Stimulated activated memory B cell treated with anti-CD40 and anti-IgM and Interleukin-4, amounts not matched to agents 10 μg/mL and 1 μg/mL and 100 μg/mL, for 72 hours (primary cell): ENCODE results near the gene ZFP57.

Source experiments
- ATAC-seq: fragments of 150-1000 bp; cut with Tn5 transposase; 2 replicates; pipeline ENCODE4 v1.10.0; 2021
- H3K27ac Mint-ChIP-seq: one replicate; pipeline ENCODE4 v1.8.0; 2022; ENCODE audit warnings: mild to moderate bottlenecking, mixed read lengths
- H3K27me3 Mint-ChIP-seq: one replicate; pipeline ENCODE4 v1.8.0; 2022; ENCODE audit warnings: mixed read lengths
- H3K36me3 Mint-ChIP-seq: one replicate; pipeline ENCODE4 v1.8.0; 2022; ENCODE audit warnings: mixed read lengths
- H3K4me1 Mint-ChIP-seq: one replicate; pipeline ENCODE4 v1.8.0; 2022; ENCODE audit warnings: mixed read lengths
- H3K4me3 Mint-ChIP-seq: one replicate; pipeline ENCODE4 v1.8.0; 2022; ENCODE audit warnings: mild to moderate bottlenecking, moderate library complexity, mixed read lengths
- H3K9me3 Mint-ChIP-seq: one replicate; pipeline ENCODE4 v1.8.0; 2022; ENCODE audit warnings: mixed read lengths

The ZFP57 gene

DNA sequence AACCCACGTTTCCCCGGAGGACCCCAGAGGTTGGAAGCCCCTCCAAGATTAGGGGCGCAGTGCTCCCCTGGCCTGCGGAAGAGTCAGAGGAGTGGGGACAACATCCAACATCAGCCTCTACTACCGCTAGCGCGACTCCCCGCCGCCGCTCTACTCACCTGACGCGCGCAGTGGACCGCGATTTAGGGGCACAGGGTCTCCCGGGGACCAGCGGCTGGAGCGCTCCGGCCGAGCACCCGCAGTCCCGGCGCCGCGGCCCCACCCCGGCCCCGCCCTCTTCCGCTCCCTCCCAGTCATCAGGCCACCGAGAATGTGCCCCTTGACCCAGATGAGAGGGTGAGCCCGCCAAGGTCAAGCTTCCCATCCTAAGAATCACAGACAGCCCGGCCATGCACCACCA lies at the start of gene ZFP57:
ZFP57 (minus strand) TSS at position 249 of the 400 bp plus-strand sequence. CDS start 4,149 bp downstream, outside the sequence.
- ATAC-seq, result no peak
- no peaks in the 10 kb centered on the region for H3K9me3 Mint-ChIP-seq
- H3K27me3 Mint-ChIP-seq, result peaks cover 8% of the 10 kb centered on the region
- H3K27ac Mint-ChIP-seq, result no peak within 1 kb of the TSS
- no peaks in the 10 kb centered on the region for H3K4me1 Mint-ChIP-seq
- no peaks in the 10 kb centered on the region for H3K36me3 Mint-ChIP-seq
- no peak within 1 kb of the TSS for H3K4me3 Mint-ChIP-seq

DNA sequence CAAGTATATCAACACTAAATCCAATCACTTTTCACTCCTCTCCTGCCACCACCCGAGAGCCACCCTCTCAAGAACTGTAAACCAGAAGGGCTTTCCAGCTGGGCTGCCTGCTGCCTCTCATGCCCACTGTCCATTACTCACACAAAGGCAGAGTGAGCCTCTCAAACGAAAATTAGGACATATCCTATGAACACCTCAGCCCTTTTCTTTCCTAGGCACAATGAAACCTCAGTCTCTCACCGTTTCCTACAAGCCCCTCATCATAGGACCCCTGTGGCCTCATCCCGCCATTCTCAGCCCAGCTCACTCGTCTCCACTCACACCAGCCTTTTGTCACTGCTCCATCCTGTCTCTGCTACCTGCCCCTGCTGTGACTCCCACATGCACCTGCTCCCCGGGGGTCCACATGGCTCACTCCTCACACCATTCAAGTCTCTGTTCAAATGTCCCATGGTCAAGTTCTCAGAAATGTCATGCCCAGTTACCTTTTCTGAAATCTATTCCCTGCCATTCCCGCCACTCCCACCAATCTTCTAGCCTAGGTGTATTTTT lies 49.7 kb upstream of the ZFP57 start:
- H3K27me3 Mint-ChIP-seq, result no peaks in the 10 kb centered on the region
- no peak overlapping the region for H3K27ac Mint-ChIP-seq
- H3K4me1 Mint-ChIP-seq, result peaks cover 54% of the 10 kb centered on the region
- no peaks in the 10 kb centered on the region for H3K9me3 Mint-ChIP-seq
- H3K4me3 Mint-ChIP-seq, result no peak overlapping the region
- peaks cover 30% of the 10 kb centered on the region for H3K36me3 Mint-ChIP-seq
- ATAC-seq, result peak; percentile 62

DNA sequence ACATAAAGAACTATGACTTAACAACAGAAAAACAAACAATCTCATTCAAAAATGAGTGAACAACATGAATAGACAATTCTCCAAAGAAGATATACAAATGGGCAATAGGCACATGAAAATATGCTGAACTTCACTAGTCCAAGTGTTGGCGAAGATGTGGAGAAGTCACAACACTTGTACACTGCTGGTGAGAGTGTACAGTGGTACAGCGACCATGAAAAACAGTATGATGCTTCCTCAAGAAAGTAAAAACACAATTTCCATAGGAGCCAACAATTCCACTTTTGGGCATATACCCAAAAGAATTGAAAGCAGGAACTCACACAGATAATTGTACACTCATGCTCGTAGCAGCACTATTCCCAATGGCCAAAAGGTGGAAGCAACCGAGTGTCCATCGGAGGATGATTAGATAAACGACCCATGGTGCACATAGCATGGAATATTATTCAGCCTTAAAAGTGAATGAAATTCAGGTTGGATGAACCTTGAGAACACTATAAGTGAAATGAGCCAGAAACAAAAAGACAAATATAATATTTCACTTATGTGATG lies 48.9 kb upstream of the ZFP57 start:
- Mint-ChIP-seq H3K9me3 (no peaks in the 10 kb centered on the region), H3K27me3 (no peaks in the 10 kb centered on the region), H3K36me3 (peaks cover 37% of the 10 kb centered on the region), H3K4me1 (peaks cover 60% of the 10 kb centered on the region), H3K27ac (no peak overlapping the region), H3K4me3 (no peak overlapping the region)
- no peak for ATAC-seq

DNA sequence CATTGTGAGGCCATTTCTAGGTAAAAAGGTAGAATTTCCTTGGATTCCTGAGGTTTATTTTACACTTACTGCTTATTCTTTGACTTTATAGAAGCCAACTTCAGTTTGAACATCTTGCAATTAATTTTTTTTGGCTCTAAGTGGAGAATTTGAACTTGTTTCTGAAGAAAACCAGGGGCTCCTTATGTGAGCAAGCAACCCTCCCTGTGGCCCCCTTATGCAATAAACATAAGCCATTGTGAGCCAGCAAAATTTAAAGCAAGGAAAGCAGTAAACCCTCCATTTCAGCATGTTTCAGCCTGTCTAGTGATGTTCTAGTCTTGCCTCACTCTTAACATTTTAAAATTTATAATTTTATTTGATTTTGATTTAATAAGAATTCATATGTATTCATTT lies 47.9 kb upstream of the ZFP57 start:
- ATAC-seq, result no peak
- H3K4me1 Mint-ChIP-seq, result peaks cover 54% of the 10 kb centered on the region
- H3K27ac Mint-ChIP-seq, result no peak overlapping the region
- peaks cover 47% of the 10 kb centered on the region for H3K36me3 Mint-ChIP-seq
- no peak overlapping the region for H3K4me3 Mint-ChIP-seq
- no peaks in the 10 kb centered on the region for H3K9me3 Mint-ChIP-seq
- H3K27me3 Mint-ChIP-seq, result no peaks in the 10 kb centered on the region

DNA sequence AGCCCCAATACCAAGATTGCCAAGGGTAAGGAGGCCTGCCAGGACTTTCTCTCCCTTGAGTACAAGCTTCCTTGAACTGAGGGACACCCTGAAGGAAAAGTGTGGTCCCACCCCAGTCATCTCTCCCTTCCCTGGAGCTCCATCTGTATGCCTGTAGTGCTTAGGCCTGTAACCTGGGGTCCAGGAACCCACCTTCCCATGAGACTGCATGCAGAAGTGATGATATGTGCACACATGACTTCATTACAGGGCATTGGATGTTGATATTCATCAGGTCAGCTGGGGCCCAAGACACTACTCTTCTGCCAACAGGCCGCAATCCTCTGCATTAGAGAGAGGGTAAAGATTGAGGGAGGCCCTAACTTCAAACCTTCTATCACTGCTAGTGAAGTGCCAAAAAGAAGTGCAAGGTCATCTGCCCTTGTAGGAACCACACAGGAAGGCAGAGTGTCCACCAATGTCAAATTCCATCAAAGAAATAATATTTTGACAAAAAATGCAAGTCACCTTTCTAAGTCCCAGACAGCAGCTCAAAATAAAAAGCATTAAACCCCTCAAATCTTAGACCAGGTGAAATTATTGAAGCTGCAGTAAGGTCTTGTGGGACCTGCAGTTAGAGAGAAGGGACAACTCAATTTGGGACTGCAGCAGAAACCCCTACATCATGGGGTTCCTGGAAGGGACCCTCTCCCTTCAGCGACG lies 47.4 kb upstream of the ZFP57 start:
- peaks cover 52% of the 10 kb centered on the region for H3K36me3 Mint-ChIP-seq
- peak overlapping the region; percentile 50 for H3K27ac Mint-ChIP-seq
- no peak overlapping the region for H3K4me3 Mint-ChIP-seq
- H3K4me1 Mint-ChIP-seq, result peaks cover 53% of the 10 kb centered on the region
- H3K9me3 Mint-ChIP-seq, result no peaks in the 10 kb centered on the region
- no peak for ATAC-seq
- no peaks in the 10 kb centered on the region for H3K27me3 Mint-ChIP-seq

DNA sequence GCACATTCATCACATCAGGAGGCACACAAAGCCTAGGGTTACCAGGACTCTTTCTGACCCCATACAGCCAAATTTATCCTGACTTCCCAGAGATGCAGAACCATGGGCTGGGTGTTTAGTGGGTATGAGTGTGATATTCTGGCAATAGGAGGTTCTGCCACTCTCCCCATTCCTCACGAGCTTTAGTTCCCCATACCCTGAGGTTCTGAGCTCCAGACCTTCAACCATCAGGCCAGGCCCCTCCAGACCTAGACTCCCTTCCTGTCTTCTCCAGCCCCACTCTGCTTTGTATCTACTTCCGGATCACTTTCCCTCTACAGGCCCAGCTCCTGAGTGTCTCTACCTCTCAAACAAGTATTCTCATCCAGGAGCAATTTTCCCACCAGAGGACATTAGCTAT lies 46.7 kb upstream of the ZFP57 start:
- H3K36me3 Mint-ChIP-seq, result peaks cover 52% of the 10 kb centered on the region
- no peak for ATAC-seq
- no peaks in the 10 kb centered on the region for H3K9me3 Mint-ChIP-seq
- no peak overlapping the region for H3K4me3 Mint-ChIP-seq
- H3K4me1 Mint-ChIP-seq, result peaks cover 53% of the 10 kb centered on the region
- H3K27ac Mint-ChIP-seq, result peak overlapping the region; percentile 50
- H3K27me3 Mint-ChIP-seq, result no peaks in the 10 kb centered on the region

DNA sequence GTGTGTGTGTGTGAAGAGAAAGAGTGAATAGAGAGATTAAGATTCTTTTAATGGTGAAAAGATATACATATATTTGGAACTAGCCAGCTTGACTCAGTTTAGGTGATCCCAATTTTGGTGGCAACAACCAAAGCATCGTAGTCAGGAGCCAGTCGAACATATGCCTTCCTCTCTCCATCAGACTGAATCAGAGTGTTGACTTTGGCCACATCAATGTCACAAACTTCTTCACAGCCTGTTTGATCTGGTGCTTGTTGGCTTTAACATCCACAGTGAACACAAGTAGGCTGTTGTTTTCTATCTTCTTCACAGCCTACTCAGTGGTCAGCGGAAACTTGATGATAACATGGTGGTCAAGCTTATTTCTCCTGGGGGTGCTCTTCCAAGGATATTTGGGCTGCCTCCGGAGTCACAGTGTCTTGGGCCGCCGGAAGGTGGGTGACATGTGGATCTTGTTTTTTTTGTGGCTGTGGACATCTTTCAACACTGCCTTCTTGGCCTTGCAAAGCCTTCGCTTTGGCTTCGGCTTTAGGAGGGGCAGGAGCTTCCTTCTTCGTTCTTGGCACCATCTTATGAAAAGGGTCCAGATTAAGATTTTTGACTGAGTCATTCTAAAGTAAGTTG lies 45.7 kb upstream of the ZFP57 start:
- Mint-ChIP-seq H3K27me3 (no peaks in the 10 kb centered on the region), H3K27ac (no peak overlapping the region), H3K4me1 (peaks cover 62% of the 10 kb centered on the region), H3K36me3 (peaks cover 52% of the 10 kb centered on the region), H3K4me3 (peak overlapping the region; percentile 26), H3K9me3 (no peaks in the 10 kb centered on the region)
- ATAC-seq, result no peak

DNA sequence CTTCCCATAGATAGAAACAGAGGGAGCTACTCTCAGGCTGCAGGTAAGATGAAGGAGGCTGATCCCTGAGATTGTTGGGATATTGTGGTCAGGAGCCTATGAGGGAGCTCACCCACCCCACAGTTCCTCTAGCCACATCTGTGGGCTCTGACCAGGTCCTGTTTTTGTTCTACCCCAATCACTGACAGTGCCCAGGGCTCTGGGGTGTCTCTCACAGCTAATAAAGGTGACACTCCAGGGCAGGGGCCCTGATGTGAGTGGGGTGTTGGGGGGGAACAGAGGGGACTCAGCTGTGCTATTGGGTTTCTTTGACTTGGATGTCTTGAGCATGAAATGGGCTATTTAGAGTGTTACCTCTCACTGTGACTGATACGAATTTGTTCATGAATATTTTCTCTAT lies 45.0 kb upstream of the ZFP57 start:
- Mint-ChIP-seq H3K9me3 (no peaks in the 10 kb centered on the region), H3K36me3 (peaks cover 52% of the 10 kb centered on the region), H3K4me3 (peak overlapping the region; percentile 92), H3K27ac (peak overlapping the region; percentile 96), H3K4me1 (peaks cover 67% of the 10 kb centered on the region), H3K27me3 (no peaks in the 10 kb centered on the region)
- no peak for ATAC-seq

DNA sequence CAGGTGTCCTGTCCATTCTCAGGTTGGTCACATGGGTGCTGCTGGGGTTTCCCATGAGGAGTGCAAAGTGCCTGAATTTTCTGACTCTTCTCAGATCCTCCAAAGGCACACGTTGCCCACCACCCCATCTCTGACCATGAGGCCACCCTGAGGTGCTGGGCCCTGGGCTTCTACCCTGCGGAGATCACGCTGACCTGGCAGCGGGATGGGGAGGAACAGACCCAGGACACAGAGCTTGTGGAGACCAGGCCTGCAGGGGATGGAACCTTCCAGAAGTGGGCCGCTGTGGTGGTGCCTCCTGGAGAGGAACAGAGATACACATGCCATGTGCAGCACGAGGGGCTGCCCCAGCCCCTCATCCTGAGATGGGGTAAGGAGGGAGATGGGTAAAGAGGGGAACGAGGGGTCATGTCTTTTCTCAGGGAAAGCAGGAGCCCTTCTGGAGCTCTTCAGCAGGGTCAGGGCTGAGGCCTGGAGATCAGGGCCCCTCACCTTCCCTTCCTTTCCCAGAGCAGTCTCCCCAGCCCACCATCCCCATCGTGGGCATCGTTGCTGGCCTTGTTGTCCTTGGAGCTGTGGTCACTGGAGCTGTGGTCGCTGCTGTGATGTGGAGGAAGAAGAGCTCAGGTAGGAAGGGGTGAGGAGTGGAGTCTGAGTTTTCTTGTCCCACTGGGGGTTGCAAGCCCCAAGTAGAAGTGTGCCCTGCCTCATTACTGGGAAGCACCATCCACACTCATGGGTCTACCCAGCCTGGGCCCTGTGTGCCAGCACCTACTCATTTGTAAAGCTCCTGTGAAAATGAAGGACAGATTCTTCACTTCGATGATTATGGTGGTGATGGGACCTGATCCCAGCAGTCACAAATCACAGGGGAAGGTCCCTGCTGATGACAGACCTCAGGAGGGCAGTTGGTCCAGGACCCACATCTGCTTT lies 44.3 kb upstream of the ZFP57 start:
- no peak for ATAC-seq
- peak overlapping the region; percentile 96 for H3K27ac Mint-ChIP-seq
- peak overlapping the region; percentile 92 for H3K4me3 Mint-ChIP-seq
- peaks cover 60% of the 10 kb centered on the region for H3K4me1 Mint-ChIP-seq
- H3K27me3 Mint-ChIP-seq, result no peaks in the 10 kb centered on the region
- H3K9me3 Mint-ChIP-seq, result no peaks in the 10 kb centered on the region
- peaks cover 52% of the 10 kb centered on the region for H3K36me3 Mint-ChIP-seq

DNA sequence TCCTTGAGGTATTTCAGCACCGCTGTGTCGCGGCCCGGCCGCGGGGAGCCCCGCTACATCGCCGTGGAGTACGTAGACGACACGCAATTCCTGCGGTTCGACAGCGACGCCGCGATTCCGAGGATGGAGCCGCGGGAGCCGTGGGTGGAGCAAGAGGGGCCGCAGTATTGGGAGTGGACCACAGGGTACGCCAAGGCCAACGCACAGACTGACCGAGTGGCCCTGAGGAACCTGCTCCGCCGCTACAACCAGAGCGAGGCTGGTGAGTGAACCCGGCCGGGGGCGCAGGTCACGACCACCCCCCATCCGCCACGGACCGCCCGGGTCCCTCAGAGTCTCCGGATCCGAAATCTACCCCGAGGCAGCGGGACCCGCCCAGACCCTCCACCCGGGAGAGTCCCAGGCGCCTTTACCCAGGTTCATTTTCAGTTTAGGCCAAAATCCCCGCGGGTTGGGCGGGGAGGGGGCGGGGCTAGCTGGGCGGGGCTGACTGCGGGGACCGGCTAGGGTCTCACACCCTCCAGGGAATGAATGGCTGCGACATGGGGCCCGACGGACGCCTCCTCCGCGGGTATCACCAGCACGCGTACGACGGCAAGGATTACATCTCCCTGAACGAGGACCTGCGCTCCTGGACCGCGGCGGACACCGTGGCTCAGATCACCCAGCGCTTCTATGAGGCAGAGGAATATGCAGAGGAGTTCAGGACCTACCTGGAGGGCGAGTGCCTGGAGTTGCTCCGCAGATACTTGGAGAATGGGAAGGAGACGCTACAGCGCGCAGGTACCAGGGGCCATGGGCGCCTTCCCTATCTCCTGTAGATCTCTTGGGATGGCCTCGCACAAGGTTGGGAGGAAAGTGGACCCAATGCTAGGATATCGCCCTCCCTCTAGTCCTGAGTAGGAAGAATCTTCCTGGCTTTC lies 43.0 kb upstream of the ZFP57 start:
- Mint-ChIP-seq H3K27ac (peak overlapping the region; percentile 96), H3K36me3 (peaks cover 52% of the 10 kb centered on the region), H3K27me3 (no peaks in the 10 kb centered on the region), H3K4me1 (peaks cover 55% of the 10 kb centered on the region), H3K9me3 (no peaks in the 10 kb centered on the region), H3K4me3 (peak overlapping the region; percentile 92)
- ATAC-seq, result peak; percentile 74

DNA sequence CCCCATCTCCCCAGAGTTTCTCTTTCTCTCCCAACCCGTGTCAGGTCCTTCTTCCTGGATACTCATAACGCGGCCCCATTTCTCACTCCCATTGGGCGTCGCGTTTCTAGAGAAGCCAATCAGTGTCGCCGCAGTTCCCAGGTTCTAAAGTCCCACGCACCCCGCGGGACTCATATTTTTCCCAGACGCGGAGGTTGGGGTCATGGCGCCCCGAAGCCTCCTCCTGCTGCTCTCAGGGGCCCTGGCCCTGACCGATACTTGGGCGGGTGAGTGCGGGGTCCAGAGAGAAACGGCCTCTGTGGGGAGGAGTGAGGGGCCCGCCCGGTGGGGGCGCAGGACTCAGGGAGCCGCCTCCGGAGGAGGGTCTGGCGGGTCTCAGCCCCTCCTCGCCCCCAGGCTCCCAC lies 42.3 kb upstream of the ZFP57 start, which contains the start of gene HLA-F:
HLA-F (plus strand) TSS at position 173 of the 404 bp plus-strand sequence; CDS start at position 203, 30 bp downstream.
- peaks cover 52% of the 10 kb centered on the region for H3K4me1 Mint-ChIP-seq

DNA sequence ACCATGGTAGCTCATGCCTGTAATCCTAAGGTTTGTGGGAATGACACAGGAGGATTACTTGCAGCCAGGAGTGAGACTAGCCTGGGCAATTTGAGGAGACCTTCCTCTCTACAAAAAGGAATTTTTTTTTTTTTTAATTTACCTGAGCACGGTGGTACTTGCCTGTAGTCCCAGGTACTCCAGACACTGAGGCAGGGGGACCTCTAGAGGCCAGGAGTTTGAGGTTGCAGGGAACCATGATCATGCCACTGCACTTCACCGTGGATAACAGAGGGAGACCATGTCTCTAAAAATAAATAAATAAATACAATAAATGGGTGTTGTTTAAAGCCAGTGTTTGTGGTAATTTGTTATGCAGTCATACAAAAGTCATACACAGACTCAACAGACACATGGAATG lies 39.9 kb upstream of the ZFP57 start:
- Mint-ChIP-seq H3K4me1 (peaks cover 28% of the 10 kb centered on the region), H3K36me3 (peaks cover 26% of the 10 kb centered on the region), H3K4me3 (no peak overlapping the region)

More for the DNA sequence above, 42.3 kb upstream of the ZFP57 start, which contains the start of gene HLA-F:
- peak within 1 kb of the TSS; percentile 92 for H3K4me3 Mint-ChIP-seq
- peak within 1 kb of the TSS; percentile 96 for H3K27ac Mint-ChIP-seq
- no peaks in the 10 kb centered on the region for H3K9me3 Mint-ChIP-seq
- peak; percentile 98 for ATAC-seq
- peaks cover 50% of the 10 kb centered on the region for H3K36me3 Mint-ChIP-seq
- no peaks in the 10 kb centered on the region for H3K27me3 Mint-ChIP-seq

DNA sequence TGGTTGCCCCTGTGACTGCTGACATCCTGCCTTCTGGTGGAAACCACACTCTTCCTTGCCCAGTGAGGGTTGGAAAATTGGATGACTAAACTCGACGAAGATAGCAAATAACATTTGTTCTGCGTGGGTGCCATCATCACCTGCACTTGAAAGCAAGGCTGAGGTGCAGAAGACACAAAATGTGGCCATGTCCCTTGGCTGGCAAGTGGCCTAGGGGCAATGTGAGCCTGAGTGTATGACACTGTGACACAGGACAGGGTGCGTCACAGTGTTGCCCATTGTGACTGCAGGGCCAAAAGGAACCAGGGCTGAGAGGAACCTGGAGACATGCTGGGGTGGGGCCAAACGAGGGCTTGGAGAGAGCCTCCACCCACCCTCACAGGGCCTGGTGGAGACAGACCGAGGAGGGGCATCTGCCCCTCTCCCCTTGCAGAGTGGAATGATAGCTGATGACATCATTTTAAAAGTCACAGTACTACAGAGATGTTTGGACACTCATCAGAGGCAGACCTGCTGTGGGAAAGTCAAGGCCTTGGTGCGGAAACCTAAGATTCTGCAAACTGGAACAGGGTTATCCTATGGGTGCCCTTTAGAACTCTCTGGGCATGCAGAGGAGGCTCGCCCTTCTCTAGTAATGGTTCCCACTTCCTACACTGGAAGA lies 29.5 kb upstream of the ZFP57 start:
- no peaks in the 10 kb centered on the region for H3K9me3 Mint-ChIP-seq
- ATAC-seq, result no peak
- no peak overlapping the region for H3K4me3 Mint-ChIP-seq
- H3K36me3 Mint-ChIP-seq, result no peaks in the 10 kb centered on the region
- no peaks in the 10 kb centered on the region for H3K27me3 Mint-ChIP-seq
- no peak overlapping the region for H3K27ac Mint-ChIP-seq
- H3K4me1 Mint-ChIP-seq, result peaks cover 19% of the 10 kb centered on the region

More for the DNA sequence above, 39.9 kb upstream of the ZFP57 start:
- ATAC-seq, result no peak
- Mint-ChIP-seq H3K27me3 (no peaks in the 10 kb centered on the region), H3K9me3 (no peaks in the 10 kb centered on the region), H3K27ac (peak overlapping the region; percentile 96)
